H1 (cell line): ENCODE results near the gene WDR11. TPM values are rescaled to one million over a fixed set of nuclear protein-coding genes. Genes with fewer than 3 reads are reported as not detected.

ENCODE experiments used
- BACH1 ChIP-seq: IDR thresholded peaks from 2 replicates; pipeline ENCODE4 v1.6.1; 2012; ENCODE audit warnings: low read length, improper control_type of control experiment
- CBX5 ChIP-seq: fragments of 300-800, 300-1000 bp; sonication (generic); IDR thresholded peaks from 2 replicates; pipeline ENCODE4 v1.7.1; 2016; ENCODE audit warnings: antibody characterized with exemption, low read length, low read depth
- EZH2 ChIP-seq: fragments of 200-600 bp; sonication (generic); IDR thresholded peaks from 2 replicates; pipeline ENCODE4 v1.7.1; 2012; ENCODE audit warnings: low read depth, mild to moderate bottlenecking, moderate library complexity, low read length, inconsistent platforms; ENCODE audit not compliant: severe bottlenecking
- GTF2F1 ChIP-seq: IDR thresholded peaks from 2 replicates; pipeline ENCODE4 v1.6.1; 2012; ENCODE audit warnings: low read depth, low read length, improper control_type of control experiment, borderline replicate concordance
- RAD21 ChIP-seq, 2 experiments: IDR thresholded peaks in 1 of 2; conservative IDR thresholded peaks in 1 of 2; 2 replicates each; pipeline ENCODE4 v1.6.1; 2011; ENCODE audit warnings: low read depth in 2 of 2, low read length in 2 of 2, improper control_type of control experiment in 1 of 2, inconsistent platforms in 1 of 2, mild to moderate bottlenecking in 1 of 2, moderate library complexity in 1 of 2
- SP4 ChIP-seq: IDR thresholded peaks from 2 replicates; pipeline ENCODE4 v1.6.1; 2012; ENCODE audit warnings: low read length, inconsistent platforms
- ZNF274 ChIP-seq: IDR thresholded peaks from 2 replicates; pipeline ENCODE4 v1.7.0; 2012; ENCODE audit warnings: low read length, borderline replicate concordance; ENCODE audit errors: extremely low read depth
- polyA plus RNA-seq, 7 experiments: library from polyadenylated mRNA; depleted of rRNA in 3 of 7; stranded (reverse) in 5 of 7; unstranded in 2 of 7; fragments of >200 nt in 5 of 7; fragments of 200-250 nt in 2 of 7; gene quantifications; 1 replicate in 5 of 7; 2 replicates in 1 of 7; 4 replicates in 1 of 7; pipeline versions ENCODE4 v1.2.1 to v1.2.3, GENCODE V29; 2011 to 2013; ENCODE audit warnings: missing spikeins in 2 of 7, mixed read lengths in 2 of 7
- total RNA-seq: library from RNA; stranded (reverse); fragmentation: NEBNext Ultra II Directional; extraction: Animal tissue kit (Norgen Biotek cat#: 25700); gene quantifications from 2 replicates; pipeline ENCODE4 v1.2.1, GENCODE V29; 2021
- TF ChIP-seq, protein P1 (sequence below): fragments of 300-600 bp; sonication (generic); IDR thresholded peaks from 2 replicates; pipeline ENCODE4 v1.7.1; 2012; ENCODE audit warnings: low read length, moderate library complexity, mild to moderate bottlenecking, inconsistent platforms; ENCODE audit not compliant: insufficient replicate concordance
- TF ChIP-seq, protein P2 (sequence below): IDR thresholded peaks from 2 replicates; pipeline ENCODE4 v1.6.1; 2012; ENCODE audit warnings: low read length, inconsistent platforms

The WDR11 gene
- total and polyA plus RNA-seq, 2 of the 8 experiments (the other 6 are each of a cell fraction or from before 2014, with no cell fraction given): 39.7 to 41.9 TPM

GRCh38 chr10:120940299-120940900 is 89.2 kb downstream of the WDR11 start (continued):
- TF ChIP-seq, protein P1, sequence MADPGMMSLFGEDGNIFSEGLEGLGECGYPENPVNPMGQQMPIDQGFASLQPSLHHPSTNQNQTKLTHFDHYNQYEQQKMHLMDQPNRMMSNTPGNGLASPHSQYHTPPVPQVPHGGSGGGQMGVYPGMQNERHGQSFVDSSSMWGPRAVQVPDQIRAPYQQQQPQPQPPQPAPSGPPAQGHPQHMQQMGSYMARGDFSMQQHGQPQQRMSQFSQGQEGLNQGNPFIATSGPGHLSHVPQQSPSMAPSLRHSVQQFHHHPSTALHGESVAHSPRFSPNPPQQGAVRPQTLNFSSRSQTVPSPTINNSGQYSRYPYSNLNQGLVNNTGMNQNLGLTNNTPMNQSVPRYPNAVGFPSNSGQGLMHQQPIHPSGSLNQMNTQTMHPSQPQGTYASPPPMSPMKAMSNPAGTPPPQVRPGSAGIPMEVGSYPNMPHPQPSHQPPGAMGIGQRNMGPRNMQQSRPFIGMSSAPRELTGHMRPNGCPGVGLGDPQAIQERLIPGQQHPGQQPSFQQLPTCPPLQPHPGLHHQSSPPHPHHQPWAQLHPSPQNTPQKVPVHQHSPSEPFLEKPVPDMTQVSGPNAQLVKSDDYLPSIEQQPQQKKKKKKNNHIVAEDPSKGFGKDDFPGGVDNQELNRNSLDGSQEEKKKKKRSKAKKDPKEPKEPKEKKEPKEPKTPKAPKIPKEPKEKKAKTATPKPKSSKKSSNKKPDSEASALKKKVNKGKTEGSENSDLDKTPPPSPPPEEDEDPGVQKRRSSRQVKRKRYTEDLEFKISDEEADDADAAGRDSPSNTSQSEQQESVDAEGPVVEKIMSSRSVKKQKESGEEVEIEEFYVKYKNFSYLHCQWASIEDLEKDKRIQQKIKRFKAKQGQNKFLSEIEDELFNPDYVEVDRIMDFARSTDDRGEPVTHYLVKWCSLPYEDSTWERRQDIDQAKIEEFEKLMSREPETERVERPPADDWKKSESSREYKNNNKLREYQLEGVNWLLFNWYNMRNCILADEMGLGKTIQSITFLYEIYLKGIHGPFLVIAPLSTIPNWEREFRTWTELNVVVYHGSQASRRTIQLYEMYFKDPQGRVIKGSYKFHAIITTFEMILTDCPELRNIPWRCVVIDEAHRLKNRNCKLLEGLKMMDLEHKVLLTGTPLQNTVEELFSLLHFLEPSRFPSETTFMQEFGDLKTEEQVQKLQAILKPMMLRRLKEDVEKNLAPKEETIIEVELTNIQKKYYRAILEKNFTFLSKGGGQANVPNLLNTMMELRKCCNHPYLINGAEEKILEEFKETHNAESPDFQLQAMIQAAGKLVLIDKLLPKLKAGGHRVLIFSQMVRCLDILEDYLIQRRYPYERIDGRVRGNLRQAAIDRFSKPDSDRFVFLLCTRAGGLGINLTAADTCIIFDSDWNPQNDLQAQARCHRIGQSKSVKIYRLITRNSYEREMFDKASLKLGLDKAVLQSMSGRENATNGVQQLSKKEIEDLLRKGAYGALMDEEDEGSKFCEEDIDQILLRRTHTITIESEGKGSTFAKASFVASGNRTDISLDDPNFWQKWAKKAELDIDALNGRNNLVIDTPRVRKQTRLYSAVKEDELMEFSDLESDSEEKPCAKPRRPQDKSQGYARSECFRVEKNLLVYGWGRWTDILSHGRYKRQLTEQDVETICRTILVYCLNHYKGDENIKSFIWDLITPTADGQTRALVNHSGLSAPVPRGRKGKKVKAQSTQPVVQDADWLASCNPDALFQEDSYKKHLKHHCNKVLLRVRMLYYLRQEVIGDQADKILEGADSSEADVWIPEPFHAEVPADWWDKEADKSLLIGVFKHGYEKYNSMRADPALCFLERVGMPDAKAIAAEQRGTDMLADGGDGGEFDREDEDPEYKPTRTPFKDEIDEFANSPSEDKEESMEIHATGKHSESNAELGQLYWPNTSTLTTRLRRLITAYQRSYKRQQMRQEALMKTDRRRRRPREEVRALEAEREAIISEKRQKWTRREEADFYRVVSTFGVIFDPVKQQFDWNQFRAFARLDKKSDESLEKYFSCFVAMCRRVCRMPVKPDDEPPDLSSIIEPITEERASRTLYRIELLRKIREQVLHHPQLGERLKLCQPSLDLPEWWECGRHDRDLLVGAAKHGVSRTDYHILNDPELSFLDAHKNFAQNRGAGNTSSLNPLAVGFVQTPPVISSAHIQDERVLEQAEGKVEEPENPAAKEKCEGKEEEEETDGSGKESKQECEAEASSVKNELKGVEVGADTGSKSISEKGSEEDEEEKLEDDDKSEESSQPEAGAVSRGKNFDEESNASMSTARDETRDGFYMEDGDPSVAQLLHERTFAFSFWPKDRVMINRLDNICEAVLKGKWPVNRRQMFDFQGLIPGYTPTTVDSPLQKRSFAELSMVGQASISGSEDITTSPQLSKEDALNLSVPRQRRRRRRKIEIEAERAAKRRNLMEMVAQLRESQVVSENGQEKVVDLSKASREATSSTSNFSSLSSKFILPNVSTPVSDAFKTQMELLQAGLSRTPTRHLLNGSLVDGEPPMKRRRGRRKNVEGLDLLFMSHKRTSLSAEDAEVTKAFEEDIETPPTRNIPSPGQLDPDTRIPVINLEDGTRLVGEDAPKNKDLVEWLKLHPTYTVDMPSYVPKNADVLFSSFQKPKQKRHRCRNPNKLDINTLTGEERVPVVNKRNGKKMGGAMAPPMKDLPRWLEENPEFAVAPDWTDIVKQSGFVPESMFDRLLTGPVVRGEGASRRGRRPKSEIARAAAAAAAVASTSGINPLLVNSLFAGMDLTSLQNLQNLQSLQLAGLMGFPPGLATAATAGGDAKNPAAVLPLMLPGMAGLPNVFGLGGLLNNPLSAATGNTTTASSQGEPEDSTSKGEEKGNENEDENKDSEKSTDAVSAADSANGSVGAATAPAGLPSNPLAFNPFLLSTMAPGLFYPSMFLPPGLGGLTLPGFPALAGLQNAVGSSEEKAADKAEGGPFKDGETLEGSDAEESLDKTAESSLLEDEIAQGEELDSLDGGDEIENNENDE: no peak
- TF ChIP-seq EZH2 (no peak), RAD21 (IDR thresholded peaks at IDR 0.05 in 1 of 2, conservative IDR thresholded peaks at IDR 0.05 in 1 of 2; ENCODE audit: low read depth in 2 of 2, low read length in 2 of 2) (peak; percentile 31 to 48), ZNF274 (no peak), SP4 (no peak), CBX5 (no peak), BACH1 (peak; percentile 30; the same call in 1 of the 2 replicates), GTF2F1 (no peak)
- TF ChIP-seq, protein P2, sequence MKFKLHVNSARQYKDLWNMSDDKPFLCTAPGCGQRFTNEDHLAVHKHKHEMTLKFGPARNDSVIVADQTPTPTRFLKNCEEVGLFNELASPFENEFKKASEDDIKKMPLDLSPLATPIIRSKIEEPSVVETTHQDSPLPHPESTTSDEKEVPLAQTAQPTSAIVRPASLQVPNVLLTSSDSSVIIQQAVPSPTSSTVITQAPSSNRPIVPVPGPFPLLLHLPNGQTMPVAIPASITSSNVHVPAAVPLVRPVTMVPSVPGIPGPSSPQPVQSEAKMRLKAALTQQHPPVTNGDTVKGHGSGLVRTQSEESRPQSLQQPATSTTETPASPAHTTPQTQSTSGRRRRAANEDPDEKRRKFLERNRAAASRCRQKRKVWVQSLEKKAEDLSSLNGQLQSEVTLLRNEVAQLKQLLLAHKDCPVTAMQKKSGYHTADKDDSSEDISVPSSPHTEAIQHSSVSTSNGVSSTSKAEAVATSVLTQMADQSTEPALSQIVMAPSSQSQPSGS: no peak
